LNCaP clone FGC (cell line): ENCODE results near the gene MUC2.

Experiments used
- DNase-seq: peaks from one replicate; pipeline ENCODE4 v3.0.0-alpha.2; 2011; ENCODE audit warnings: low read depth
- H3K4me3 ChIP-seq: 2 replicates; pipeline ENCODE4 v1.5.1; 2011; ENCODE audit warnings: mild to moderate bottlenecking, low read depth, low read length, control low read depth
- CTCF ChIP-seq: IDR thresholded peaks from 2 replicates; pipeline ENCODE4 v1.5.1; 2012; ENCODE audit warnings: mild to moderate bottlenecking; ENCODE audit not compliant: control insufficient read depth, insufficient read depth; ENCODE audit errors: extremely low read depth

Gene MUC2

GRCh38 chr11:1047595-1048156 lies 27.0 kb upstream of the MUC2 start:
- no peak overlapping the region for H3K4me3 ChIP-seq
- TF ChIP-seq CTCF: no peak
- no peak for DNase-seq

GRCh38 chr11:1048375-1049070 lies 26.2 kb upstream of the MUC2 start:
- TF ChIP-seq CTCF: no peak
- H3K4me3 ChIP-seq: no peak overlapping the region
- no peak for DNase-seq

- H3K4me3 ChIP-seq: no peak overlapping the region
- no peak for TF ChIP-seq CTCF
Measured at GRCh38 chr11:1049071-1049405, 25.6 kb upstream of the MUC2 start.

GRCh38 chr11:1049431-1049891 lies 25.2 kb upstream of the MUC2 start:
- no peak for TF ChIP-seq CTCF
- H3K4me3 ChIP-seq: no peak overlapping the region
- DNase-seq: no peak

More at GRCh38 chr11:1049071-1049405, 25.6 kb upstream of the MUC2 start:
- no peak for DNase-seq

- no peak for TF ChIP-seq CTCF
- H3K4me3 ChIP-seq: no peak overlapping the region
- no peak for DNase-seq
Measured at GRCh38 chr11:1049911-1050580, 24.6 kb upstream of the MUC2 start.

- peak; percentile 57 for DNase-seq
- peak; percentile 99 for TF ChIP-seq CTCF
- H3K4me3 ChIP-seq: no peak overlapping the region
Measured at GRCh38 chr11:1050581-1051355, 23.9 kb upstream of the MUC2 start.
